22Rv1 (cell line): ENCODE measurements around the gene FARS2.
"Not testable (repeated sequence)": the region's sequence is repeated elsewhere in the genome, so short reads cannot be mapped to it uniquely, and the experiment has no call there.

Source experiments
- H3K27ac ChIP-seq: fragments of 450-650 bp; 2 replicates; pipeline ENCODE4 v1.5.1; 2017
- CTCF ChIP-seq: fragments of 450-650 bp; IDR thresholded peaks from 2 replicates; pipeline ENCODE4 v1.5.1; 2017; ENCODE audit warnings: mild to moderate bottlenecking
- ZFX ChIP-seq: fragments of 450-650 bp; IDR thresholded peaks from 2 replicates; pipeline ENCODE4 v1.6.1; 2017; ENCODE audit warnings: antibody characterized with exemption, borderline replicate concordance

Gene FARS2

DNA sequence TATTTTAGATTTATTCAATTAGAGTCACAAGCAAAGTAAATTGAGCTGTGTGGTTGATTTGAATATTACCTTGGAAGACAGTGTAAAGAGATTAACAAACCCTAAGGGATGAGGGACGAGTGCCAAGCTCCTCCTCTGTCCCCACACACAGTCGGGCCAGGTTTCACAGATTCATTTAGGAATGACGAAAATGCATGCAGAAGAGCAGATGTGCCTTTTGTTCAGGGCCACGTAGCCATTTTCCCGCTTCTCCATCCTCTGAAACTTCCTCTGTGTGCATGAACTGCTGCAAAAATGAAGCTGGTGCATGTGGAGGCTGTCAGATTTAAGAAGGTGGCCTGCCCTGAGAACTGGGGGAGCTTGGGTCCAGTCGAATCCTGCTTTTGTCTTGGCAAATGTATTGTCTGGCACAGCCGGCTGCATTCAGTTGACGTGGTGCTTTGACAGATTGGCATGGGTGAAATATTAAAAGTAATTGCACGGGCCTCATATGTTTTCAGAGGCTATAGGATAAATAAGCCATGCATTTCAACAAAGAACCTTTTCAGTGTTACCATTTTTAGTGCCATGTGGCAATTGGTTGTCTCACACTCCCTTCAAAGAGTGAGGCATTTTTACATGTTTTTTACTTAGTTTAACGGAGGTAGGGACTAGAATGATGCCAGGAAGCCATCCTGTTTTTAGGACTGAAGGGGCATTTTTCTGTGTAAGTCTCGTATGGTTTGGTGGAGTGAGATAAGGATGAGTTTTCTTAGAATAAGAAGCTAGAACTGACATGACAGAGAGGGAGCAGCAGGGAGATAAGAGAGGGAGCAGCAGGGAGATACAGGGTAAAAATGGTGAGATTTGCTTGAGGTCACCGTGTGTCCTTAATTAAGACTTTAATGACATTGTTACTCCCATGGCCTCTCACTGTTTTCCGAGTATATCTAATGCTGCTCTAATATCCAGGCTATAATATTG is 384.3 kb downstream of the FARS2 start:
- TF ChIP-seq CTCF (no peak), ZFX (no peak)

DNA sequence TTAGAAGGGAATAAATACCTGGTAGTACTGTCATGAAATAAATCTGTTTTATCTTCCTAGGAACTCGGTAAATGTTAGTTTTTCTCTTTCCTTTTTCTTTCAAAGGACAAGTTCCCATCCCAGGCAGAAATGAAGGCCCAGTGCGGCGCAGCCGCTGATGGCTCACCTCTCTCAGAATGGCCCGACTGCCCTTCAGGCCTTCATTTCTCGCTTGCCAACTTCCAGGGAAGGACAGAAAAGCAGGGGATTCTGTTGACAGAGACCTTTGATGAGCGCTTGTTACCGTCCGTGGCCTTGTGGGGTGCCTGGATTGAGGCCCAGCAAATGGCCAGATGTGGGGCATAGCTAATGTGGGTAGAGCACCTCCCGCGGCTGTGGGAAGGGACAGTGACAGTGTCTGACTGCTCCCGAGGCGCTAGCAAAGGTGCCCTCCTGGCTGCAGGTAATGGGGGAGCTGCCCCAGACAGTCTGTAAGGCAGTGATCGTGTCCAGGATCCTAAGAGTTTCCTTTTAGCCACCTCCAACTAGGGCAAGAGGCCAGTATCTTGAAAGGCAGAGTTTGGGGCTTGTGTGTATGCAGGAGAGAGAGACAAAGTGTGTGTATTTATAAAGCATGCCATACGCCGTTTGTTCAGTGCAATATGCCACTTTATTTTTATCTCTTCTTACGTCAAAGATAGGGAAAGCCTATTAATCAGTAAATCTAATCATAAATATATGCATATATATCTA is 391.3 kb downstream of the FARS2 start:
- TF ChIP-seq CTCF, result no peak
- TF ChIP-seq ZFX, result no peak
- no peak overlapping the region for H3K27ac ChIP-seq

More for the DNA sequence above, 384.3 kb downstream of the FARS2 start:
- no peak overlapping the region for H3K27ac ChIP-seq

DNA sequence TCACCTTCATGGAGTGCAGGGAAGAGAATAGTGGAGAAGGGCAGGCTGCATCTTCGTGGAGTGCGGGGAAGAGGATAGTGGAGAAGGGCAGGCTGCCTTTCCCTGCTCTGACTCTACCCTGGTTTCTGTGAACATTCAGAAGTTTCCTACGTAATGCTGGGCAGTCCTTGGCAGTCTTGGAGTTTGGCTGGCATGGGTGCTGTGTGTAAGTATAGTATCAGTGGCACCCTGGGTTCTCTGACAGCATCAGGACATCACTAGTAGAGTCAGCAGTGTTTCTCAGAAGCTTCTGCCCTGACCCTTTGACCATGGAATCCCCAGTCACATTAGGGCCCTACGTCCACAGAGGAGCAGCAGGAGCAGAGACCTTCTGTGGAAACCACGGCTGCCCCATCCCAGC is 392.5 kb downstream of the FARS2 start:
- TF ChIP-seq ZFX, result no peak
- no peak for TF ChIP-seq CTCF
- no peak overlapping the region for H3K27ac ChIP-seq

DNA sequence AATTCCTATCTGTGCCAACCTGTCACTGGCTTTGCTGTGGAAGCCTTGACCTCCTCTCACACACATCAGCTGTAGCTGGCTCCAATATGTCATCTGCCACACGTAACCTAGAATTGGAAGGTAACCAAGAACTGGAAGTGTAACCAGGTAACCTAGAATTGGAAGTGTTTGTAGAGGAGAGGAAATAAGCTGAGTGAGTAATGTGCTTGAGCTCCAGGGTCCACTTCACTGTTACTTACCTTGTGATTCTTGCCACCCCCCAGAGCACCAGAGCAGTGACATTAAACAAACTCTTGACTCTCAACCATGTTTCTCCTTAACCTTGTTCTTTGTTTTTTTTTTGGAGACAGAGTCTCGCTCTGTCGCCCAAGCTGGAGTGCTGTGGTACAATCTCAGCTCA is 394.9 kb downstream of the FARS2 start:
- no peak for TF ChIP-seq ZFX
- TF ChIP-seq CTCF, result no peak
- H3K27ac ChIP-seq, result no peak overlapping the region

DNA sequence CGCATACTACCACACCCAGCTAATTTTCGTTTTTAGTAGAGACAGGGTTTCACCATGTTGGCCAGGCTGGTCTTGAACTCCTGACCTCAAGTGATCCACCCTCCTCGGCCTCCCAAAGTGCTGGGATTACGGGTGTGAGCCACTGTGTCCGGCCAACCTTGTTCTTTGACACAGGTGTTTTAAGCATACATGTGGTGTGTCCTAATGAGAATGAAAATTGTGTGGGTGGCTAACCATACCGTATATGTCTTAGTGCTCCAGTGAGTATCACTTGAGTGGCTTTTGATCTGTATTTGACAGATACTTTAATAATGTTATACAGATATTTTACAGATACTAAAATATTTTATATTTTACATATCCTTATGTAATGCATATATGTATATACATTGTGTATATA is 395.4 kb downstream of the FARS2 start:
- H3K27ac ChIP-seq, result not testable (repeated sequence)

GRCh38 chr6:5657684-5658430 is 396.5 kb downstream of the FARS2 start:
- TF ChIP-seq CTCF (no peak), ZFX (no peak)
- H3K27ac ChIP-seq, result no peak overlapping the region

GRCh38 chr6:5659467-5659866 is 398.2 kb downstream of the FARS2 start:
- TF ChIP-seq ZFX, result no peak
- TF ChIP-seq CTCF, result no peak
- no peak overlapping the region for H3K27ac ChIP-seq
